Liver (tissue), 3 donors: ENCODE measurements around the gene ARID4B.

ENCODE experiments used
- EGR1 ChIP-seq, 2 donors: IDR thresholded peaks; 2 replicates each; pipeline ENCODE4 v1.6.1; 2016 to 2018; ENCODE audit warnings: antibody characterized with exemption in 2 of 2, low read depth in 2 of 2
- JUND ChIP-seq, 2 donors: IDR thresholded peaks; 2 replicates each; pipeline ENCODE4 v1.6.1; 2016; ENCODE audit warnings: antibody characterized with exemption in 2 of 2
- RAD21 ChIP-seq, 2 donors: IDR thresholded peaks; 2 replicates each; pipeline ENCODE4 v1.6.1; 2016; ENCODE audit warnings: antibody characterized with exemption in 2 of 2, mild to moderate bottlenecking in 2 of 2
- TAF1 ChIP-seq: conservative IDR thresholded peaks from 2 replicates; pipeline ENCODE4 v1.6.1; 2016; ENCODE audit warnings: antibody characterized with exemption, mild to moderate bottlenecking
- YY1 ChIP-seq: IDR thresholded peaks from 2 replicates; pipeline ENCODE4 v1.6.1; 2016; ENCODE audit warnings: antibody characterized with exemption, mild to moderate bottlenecking
- TF ChIP-seq, protein P1 (sequence below): IDR thresholded peaks from 2 replicates; pipeline ENCODE4 v1.6.1; 2016; ENCODE audit warnings: antibody characterized with exemption
- TF ChIP-seq, protein P2 (sequence below): fragments of 150-350 bp; IDR thresholded peaks from 2 replicates; pipeline ENCODE4 v1.5.1; 2017; ENCODE audit warnings: improper control_type of control experiment, low read depth, low read length; ENCODE audit not compliant: missing input control
- TF ChIP-seq, protein P3 (sequence below): IDR thresholded peaks from 2 replicates; pipeline ENCODE4 v1.6.1; 2016; ENCODE audit warnings: antibody characterized with exemption, mild to moderate bottlenecking
- TF ChIP-seq, protein P4 (sequence below): IDR thresholded peaks from 2 replicates; pipeline ENCODE4 v1.6.1; 2016; ENCODE audit warnings: antibody characterized with exemption
- donor health status: healthy.
- donor health status: healthy.

DNA sequence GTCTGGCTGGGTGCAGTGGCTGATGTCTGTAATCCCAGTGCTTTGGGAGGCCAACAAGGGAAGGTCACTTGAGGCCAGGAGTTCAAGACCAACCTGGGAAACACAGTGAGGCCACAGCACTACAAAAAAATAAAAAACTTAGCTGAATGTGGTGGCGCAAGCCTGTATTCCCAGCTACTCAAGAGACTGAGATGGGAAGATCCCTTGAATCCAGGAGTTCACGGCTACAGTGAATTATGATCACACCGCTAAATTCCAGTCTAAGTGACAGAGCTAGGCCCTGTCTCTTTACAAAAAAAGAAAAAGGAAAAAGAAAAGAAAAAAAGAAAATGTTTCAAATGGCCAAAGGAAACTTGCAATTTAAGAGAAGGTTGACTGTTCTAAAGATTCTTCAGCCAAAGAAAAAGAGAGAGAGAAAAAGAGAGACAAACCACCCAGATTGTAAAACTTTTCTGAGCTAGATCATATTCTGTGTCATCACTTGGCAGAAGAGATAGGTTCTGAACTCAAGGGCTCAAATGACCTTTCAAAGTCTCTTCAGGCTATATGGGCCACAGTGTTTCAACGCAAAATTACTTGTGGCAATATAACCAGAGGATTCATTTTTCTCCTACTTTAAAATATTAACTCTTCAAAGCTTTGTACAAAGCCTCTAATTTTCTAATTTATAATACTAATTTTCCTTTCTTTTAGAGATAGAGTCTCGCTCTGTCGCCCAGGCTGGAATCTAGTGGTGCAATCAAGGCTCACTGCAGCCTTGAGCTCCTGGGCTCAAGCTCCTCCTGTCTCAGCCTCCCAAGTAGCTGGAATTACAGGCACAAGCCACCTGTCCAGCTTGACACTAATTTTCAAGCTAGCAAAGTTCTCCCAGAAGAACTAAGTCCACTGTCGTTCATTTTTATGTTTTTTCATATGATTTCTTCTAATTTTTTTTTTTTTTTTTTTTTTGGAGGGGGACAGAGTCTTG lies 20.5 kb downstream of the ARID4B start:
- TF ChIP-seq RAD21 (IDR thresholded peaks at IDR 0.05) (no peak), EGR1 (IDR thresholded peaks at IDR 0.05; ENCODE audit: low read depth in 2 of 2) (no peak), YY1 (no peak), JUND (IDR thresholded peaks at IDR 0.05) (no peak), TAF1 (no peak)
- TF ChIP-seq, protein P1, sequence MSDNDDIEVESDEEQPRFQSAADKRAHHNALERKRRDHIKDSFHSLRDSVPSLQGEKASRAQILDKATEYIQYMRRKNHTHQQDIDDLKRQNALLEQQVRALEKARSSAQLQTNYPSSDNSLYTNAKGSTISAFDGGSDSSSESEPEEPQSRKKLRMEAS: no peak
- TF ChIP-seq, protein P2, sequence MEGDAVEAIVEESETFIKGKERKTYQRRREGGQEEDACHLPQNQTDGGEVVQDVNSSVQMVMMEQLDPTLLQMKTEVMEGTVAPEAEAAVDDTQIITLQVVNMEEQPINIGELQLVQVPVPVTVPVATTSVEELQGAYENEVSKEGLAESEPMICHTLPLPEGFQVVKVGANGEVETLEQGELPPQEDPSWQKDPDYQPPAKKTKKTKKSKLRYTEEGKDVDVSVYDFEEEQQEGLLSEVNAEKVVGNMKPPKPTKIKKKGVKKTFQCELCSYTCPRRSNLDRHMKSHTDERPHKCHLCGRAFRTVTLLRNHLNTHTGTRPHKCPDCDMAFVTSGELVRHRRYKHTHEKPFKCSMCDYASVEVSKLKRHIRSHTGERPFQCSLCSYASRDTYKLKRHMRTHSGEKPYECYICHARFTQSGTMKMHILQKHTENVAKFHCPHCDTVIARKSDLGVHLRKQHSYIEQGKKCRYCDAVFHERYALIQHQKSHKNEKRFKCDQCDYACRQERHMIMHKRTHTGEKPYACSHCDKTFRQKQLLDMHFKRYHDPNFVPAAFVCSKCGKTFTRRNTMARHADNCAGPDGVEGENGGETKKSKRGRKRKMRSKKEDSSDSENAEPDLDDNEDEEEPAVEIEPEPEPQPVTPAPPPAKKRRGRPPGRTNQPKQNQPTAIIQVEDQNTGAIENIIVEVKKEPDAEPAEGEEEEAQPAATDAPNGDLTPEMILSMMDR: no peak
- TF ChIP-seq, protein P3, sequence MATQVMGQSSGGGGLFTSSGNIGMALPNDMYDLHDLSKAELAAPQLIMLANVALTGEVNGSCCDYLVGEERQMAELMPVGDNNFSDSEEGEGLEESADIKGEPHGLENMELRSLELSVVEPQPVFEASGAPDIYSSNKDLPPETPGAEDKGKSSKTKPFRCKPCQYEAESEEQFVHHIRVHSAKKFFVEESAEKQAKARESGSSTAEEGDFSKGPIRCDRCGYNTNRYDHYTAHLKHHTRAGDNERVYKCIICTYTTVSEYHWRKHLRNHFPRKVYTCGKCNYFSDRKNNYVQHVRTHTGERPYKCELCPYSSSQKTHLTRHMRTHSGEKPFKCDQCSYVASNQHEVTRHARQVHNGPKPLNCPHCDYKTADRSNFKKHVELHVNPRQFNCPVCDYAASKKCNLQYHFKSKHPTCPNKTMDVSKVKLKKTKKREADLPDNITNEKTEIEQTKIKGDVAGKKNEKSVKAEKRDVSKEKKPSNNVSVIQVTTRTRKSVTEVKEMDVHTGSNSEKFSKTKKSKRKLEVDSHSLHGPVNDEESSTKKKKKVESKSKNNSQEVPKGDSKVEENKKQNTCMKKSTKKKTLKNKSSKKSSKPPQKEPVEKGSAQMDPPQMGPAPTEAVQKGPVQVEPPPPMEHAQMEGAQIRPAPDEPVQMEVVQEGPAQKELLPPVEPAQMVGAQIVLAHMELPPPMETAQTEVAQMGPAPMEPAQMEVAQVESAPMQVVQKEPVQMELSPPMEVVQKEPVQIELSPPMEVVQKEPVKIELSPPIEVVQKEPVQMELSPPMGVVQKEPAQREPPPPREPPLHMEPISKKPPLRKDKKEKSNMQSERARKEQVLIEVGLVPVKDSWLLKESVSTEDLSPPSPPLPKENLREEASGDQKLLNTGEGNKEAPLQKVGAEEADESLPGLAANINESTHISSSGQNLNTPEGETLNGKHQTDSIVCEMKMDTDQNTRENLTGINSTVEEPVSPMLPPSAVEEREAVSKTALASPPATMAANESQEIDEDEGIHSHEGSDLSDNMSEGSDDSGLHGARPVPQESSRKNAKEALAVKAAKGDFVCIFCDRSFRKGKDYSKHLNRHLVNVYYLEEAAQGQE: no peak
- TF ChIP-seq, protein P4, sequence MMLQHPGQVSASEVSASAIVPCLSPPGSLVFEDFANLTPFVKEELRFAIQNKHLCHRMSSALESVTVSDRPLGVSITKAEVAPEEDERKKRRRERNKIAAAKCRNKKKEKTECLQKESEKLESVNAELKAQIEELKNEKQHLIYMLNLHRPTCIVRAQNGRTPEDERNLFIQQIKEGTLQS: no peak
